DND-41 (cell line): ENCODE results near the gene TMEM204.

Source experiments
- ATAC-seq: fragments of 200-7000 bp; cut with Tn5 transposase; 3 replicates; pipeline ENCODE4 v1.9.1; 2021; ENCODE audit warnings: low read depth; ENCODE audit not compliant: insufficient read depth
- DNase-seq: peaks from one replicate; pipeline ENCODE4 v3.0.0-alpha.2; 2020
- H2AFZ ChIP-seq: 2 replicates; pipeline ENCODE4 v1.6.0; 2012; ENCODE audit warnings: low read depth, low read length
- H3K27ac ChIP-seq: 2 replicates; pipeline ENCODE4 v1.5.1; 2012; ENCODE audit warnings: low read length, inconsistent platforms
- H3K27me3 ChIP-seq: fragments of 200-600 bp; sonication (generic); 2 replicates; pipeline ENCODE4 v1.6.0; 2012; ENCODE audit warnings: low read length, mild to moderate bottlenecking, inconsistent platforms; ENCODE audit not compliant: insufficient read depth, poor library complexity
- H3K36me3 ChIP-seq: 2 replicates; pipeline ENCODE4 v1.5.1; 2012; ENCODE audit warnings: low read length, inconsistent platforms; ENCODE audit not compliant: insufficient read depth
- H3K4me1 ChIP-seq: 2 replicates; pipeline ENCODE4 v1.5.1; 2012; ENCODE audit warnings: mild to moderate bottlenecking, low read length; ENCODE audit not compliant: insufficient read depth
- H3K4me2 ChIP-seq: 2 replicates; pipeline ENCODE4 v1.6.0; 2012; ENCODE audit warnings: mild to moderate bottlenecking, moderate library complexity, low read length, inconsistent platforms; ENCODE audit not compliant: insufficient read depth
- H3K4me3 ChIP-seq, 2 experiments: fragments of 200-600 bp in 1 of 2; shearing (Covaris generic) in 1 of 2; 2 replicates each; pipeline ENCODE4 v1.5.1; 2012 to 2016; ENCODE audit warnings: inconsistent platforms in 2 of 2, low read length in 2 of 2, mild to moderate bottlenecking in 2 of 2, low read depth in 1 of 2, moderate library complexity in 1 of 2
- H3K79me2 ChIP-seq: 2 replicates; pipeline ENCODE4 v1.6.0; 2012; ENCODE audit warnings: low read length, inconsistent platforms; ENCODE audit not compliant: insufficient read depth
- H3K9ac ChIP-seq: 2 replicates; pipeline ENCODE4 v1.6.0; 2012; ENCODE audit warnings: low read depth, mild to moderate bottlenecking, inconsistent platforms, low read length, moderate library complexity
- H3K9me3 ChIP-seq: 2 replicates; pipeline ENCODE4 v1.5.1; 2012; ENCODE audit warnings: low read length, moderate library complexity, mild to moderate bottlenecking, inconsistent platforms; ENCODE audit not compliant: insufficient read depth, severe bottlenecking
- H4K20me1 ChIP-seq: 2 replicates; pipeline ENCODE4 v1.6.0; 2012; ENCODE audit warnings: low read length; ENCODE audit not compliant: insufficient read depth
- CTCF ChIP-seq: IDR thresholded peaks from 2 replicates; pipeline ENCODE4 v1.5.1; 2012; ENCODE audit warnings: borderline replicate concordance, low read length, moderate library complexity, mild to moderate bottlenecking; ENCODE audit not compliant: poor library complexity, severe bottlenecking; ENCODE audit errors: extremely low read depth
- EZH2 ChIP-seq: IDR thresholded peaks from 3 replicates; pipeline ENCODE4 v1.6.1; 2012; ENCODE audit warnings: borderline replicate concordance, low read depth, mild to moderate bottlenecking, moderate library complexity, low read length, inconsistent platforms; ENCODE audit not compliant: severe bottlenecking

Gene TMEM204

GRCh38 chr16:1537138-1537577 lies 3.7 kb downstream of the TMEM204 start:
- no peak overlapping the region for H3K4me2 ChIP-seq

GRCh38 chr16:1537763-1538289 lies 4.4 kb downstream of the TMEM204 start:
- peaks cover 14% of the 10 kb centered on the region for H4K20me1 ChIP-seq
- no peak overlapping the region for H3K4me3 ChIP-seq
- H3K27ac ChIP-seq, result no peak overlapping the region
- TF ChIP-seq CTCF (no peak), EZH2 (no peak)
- no peak overlapping the region for H3K4me2 ChIP-seq
- no peak overlapping the region for H3K9ac ChIP-seq
- H3K79me2 ChIP-seq, result no peaks in the 10 kb centered on the region
- H3K27me3 ChIP-seq, result no peaks in the 10 kb centered on the region
- ATAC-seq (peak; percentile 76), DNase-seq (peak; percentile 49)
- H3K9me3 ChIP-seq, result no peaks in the 10 kb centered on the region
- H3K36me3 ChIP-seq, result no peaks in the 10 kb centered on the region
- no peaks in the 10 kb centered on the region for H3K4me1 ChIP-seq
- H2AFZ ChIP-seq, result no peak overlapping the region

More at GRCh38 chr16:1537138-1537577, 3.7 kb downstream of the TMEM204 start:
- Histone ChIP-seq H3K4me1 (no peaks in the 10 kb centered on the region), H3K9ac (no peak overlapping the region), H3K9me3 (no peaks in the 10 kb centered on the region), H3K4me3 (no peak overlapping the region), H4K20me1 (peaks cover 14% of the 10 kb centered on the region), H3K79me2 (no peaks in the 10 kb centered on the region), H3K27me3 (no peaks in the 10 kb centered on the region), H2AFZ (no peak overlapping the region), H3K36me3 (no peaks in the 10 kb centered on the region), H3K27ac (no peak overlapping the region)
- TF ChIP-seq EZH2 (no peak), CTCF (no peak)
- ATAC-seq (no peak), DNase-seq (no peak)

- peak; percentile 41; the same call in 1 of the 3 replicates for ATAC-seq
- Histone ChIP-seq H3K36me3 (no peaks in the 10 kb centered on the region), H3K27ac (no peak overlapping the region), H4K20me1 (peaks cover 14% of the 10 kb centered on the region), H3K4me1 (no peaks in the 10 kb centered on the region), H3K4me2 (no peak overlapping the region), H3K27me3 (no peaks in the 10 kb centered on the region), H3K9me3 (no peaks in the 10 kb centered on the region), H3K9ac (no peak overlapping the region), H3K4me3 (no peak overlapping the region), H3K79me2 (no peaks in the 10 kb centered on the region), H2AFZ (no peak overlapping the region)
- no peak for DNase-seq
- TF ChIP-seq CTCF (peak; percentile 35), EZH2 (no peak)
Measured at GRCh38 chr16:1538804-1539520, 5.5 kb downstream of the TMEM204 start.
